HepG2 (cell line): Measurements from ENCODE around the gene GMFB. TPM values are rescaled to one million over a fixed set of nuclear protein-coding genes. Genes with fewer than 3 reads are reported as not detected.

Experiments used
- ATAC-seq: fragments of 200-7000 bp; cut with Tn5 transposase; 3 replicates; pipeline ENCODE4 v1.9.1; 2020; ENCODE audit warnings: mild to moderate bottlenecking, moderate library complexity
- BruUV-seq: library from RNA; stranded (reverse); fragments of 400-500 nt; replicated peaks from 2 replicates; lab custom pipeline; 2021; lab: Mats Ljungman, UMichigan
- CTCF ChIA-PET: fragments of 300-600 bp; formaldehyde crosslinking; extraction: SDS; loops from one replicate; lab custom pipeline; 2021; ENCODE audit warnings: low total read pairs, inconsistent platforms, low intra/inter-chr PET ratio; lab: Yijun Ruan, JAX
- POLR2A ChIA-PET: fragments of 350-600 bp; sonication (Branson Sonifier 250); formaldehyde crosslinking; loops from one replicate; lab custom pipeline; 2020; ENCODE audit warnings: antibody characterized with exemption, inconsistent platforms; lab: Yijun Ruan, JAX
- DNase-seq: peaks from one replicate; pipeline ENCODE4 v3.0.0-alpha.2; 2015; ENCODE audit warnings: low spot score
- FAIRE-seq: peaks from 3 replicates; lab custom pipeline; 2011; peaks lifted over from hg19 to GRCh38; lab: Jason Lieb, UNC
- H2AFZ ChIP-seq: one replicate; pipeline ENCODE4 v1.6.1; 2011; ENCODE audit warnings: low read length, inconsistent platforms
- H3K27ac ChIP-seq: fragments of 300-600 bp; 3 replicates; pipeline ENCODE4 v1.8.0; 2011; ENCODE audit warnings: mixed run types, mild to moderate bottlenecking, mixed read lengths, low read length, inconsistent platforms; ENCODE audit not compliant: insufficient read depth; ENCODE audit errors: extremely low read length
- H3K27me3 ChIP-seq, 2 experiments: fragments of 200-600 bp in 1 of 2; 2 replicates in 1 of 2; 3 replicates in 1 of 2; pipeline versions ENCODE4 v1.6.0 to v1.8.0; 2011; ENCODE audit warnings: low read length in 2 of 2, mild to moderate bottlenecking in 2 of 2, moderate library complexity in 2 of 2, inconsistent platforms in 1 of 2; ENCODE audit not compliant: insufficient read depth in 2 of 2, control insufficient read depth in 1 of 2
- H3K36me3 ChIP-seq, 2 experiments: fragments of 200-600 bp in 1 of 2; replicated peaks in 1 of 2; 2 replicates in 1 of 2; 3 replicates in 1 of 2; pipeline versions ENCODE4 v1.5.1 to v1.8.0; 2011; ENCODE audit warnings: low read length in 2 of 2, inconsistent platforms in 1 of 2; ENCODE audit not compliant: insufficient read depth in 2 of 2, control insufficient read depth in 1 of 2
- H3K4me1 ChIP-seq: 2 replicates; pipeline ENCODE4 v1.5.1; 2012; ENCODE audit warnings: low read length, inconsistent platforms; ENCODE audit not compliant: insufficient read depth
- H3K4me2 ChIP-seq: 2 replicates; pipeline ENCODE4 v1.6.0; 2011; ENCODE audit warnings: low read depth, low read length, inconsistent platforms
- H3K4me3 ChIP-seq, 3 experiments: fragments of 200-600 bp in 1 of 3; sonication (generic), shearing (Covaris generic) in 1 of 3; replicated peaks in 1 of 3; 2 replicates each; pipeline ENCODE4 v1.5.1; 2011 to 2016; ENCODE audit warnings: low read length in 3 of 3, inconsistent platforms in 2 of 3, low read depth in 2 of 3, mild to moderate bottlenecking in 2 of 3, control low read depth in 1 of 3, mixed read lengths in 1 of 3; ENCODE audit not compliant: insufficient read depth in 1 of 3
- H3K79me2 ChIP-seq: one replicate; pipeline ENCODE4 v1.6.1; 2011; ENCODE audit warnings: low read length, inconsistent platforms; ENCODE audit not compliant: insufficient read depth
- H3K9ac ChIP-seq: 2 replicates; pipeline ENCODE4 v1.6.0; 2011; ENCODE audit warnings: mild to moderate bottlenecking, low read depth, low read length, inconsistent platforms; ENCODE audit not compliant: insufficient read depth
- H3K9me3 ChIP-seq: 2 replicates; pipeline ENCODE4 v1.5.1; 2012; ENCODE audit warnings: mild to moderate bottlenecking, low read length
- H4K20me1 ChIP-seq: 2 replicates; pipeline ENCODE4 v1.6.0; 2011; ENCODE audit warnings: inconsistent platforms, mild to moderate bottlenecking, low read length, moderate library complexity; ENCODE audit not compliant: insufficient read depth
- ADNP ChIP-seq: sonication (generic); formaldehyde crosslinking; IDR thresholded peaks from 2 replicates; pipeline ENCODE4 v1.4.0; 2020; ENCODE audit warnings: missing genetic modification reagents
- AFF4 ChIP-seq: sonication (generic); formaldehyde crosslinking; IDR thresholded peaks from 2 replicates; pipeline ENCODE4 v1.4.0; 2020; ENCODE audit warnings: missing genetic modification reagents
- DR1 ChIP-seq: sonication (generic); formaldehyde crosslinking; IDR thresholded peaks from 2 replicates; pipeline ENCODE4 v1.8.0; 2021; ENCODE audit warnings: mild to moderate bottlenecking, missing genetic modification reagents, inconsistent platforms
- FOXO4 ChIP-seq: sonication (generic); formaldehyde crosslinking; conservative IDR thresholded peaks from 2 replicates; pipeline ENCODE4 v1.8.1; 2023; ENCODE audit warnings: missing genetic modification reagents
- LCORL ChIP-seq, 2 experiments: fragments of 450-650 bp in 1 of 2; sonication (generic) in 1 of 2; formaldehyde crosslinking in 1 of 2; IDR thresholded peaks; 2 replicates each; pipeline versions ENCODE4 v1.5.0 to v1.6.1; 2017 to 2020; ENCODE audit warnings: antibody characterized with exemption in 1 of 2, missing genetic modification reagents in 1 of 2
- MZF1 ChIP-seq: sonication (generic); formaldehyde crosslinking; IDR thresholded peaks from 2 replicates; pipeline ENCODE4 v1.8.1; 2023; ENCODE audit warnings: mild to moderate bottlenecking, missing genetic modification reagents, borderline replicate concordance
- NFYB ChIP-seq: sonication (generic); formaldehyde crosslinking; IDR thresholded peaks from 2 replicates; pipeline ENCODE4 v1.4.0; 2020; ENCODE audit warnings: missing genetic modification reagents
- RBFOX2 ChIP-seq: fragments of 200-400 bp; formaldehyde crosslinking; IDR thresholded peaks from 2 replicates; pipeline ENCODE4 v1.6.1; 2017; ENCODE audit warnings: low read depth, mild to moderate bottlenecking, low read length
- SNAI1 ChIP-seq: sonication (generic); formaldehyde crosslinking; IDR thresholded peaks from 2 replicates; pipeline ENCODE4 v1.5.0; 2020; ENCODE audit warnings: mild to moderate bottlenecking, missing genetic modification reagents, borderline replicate concordance
- SYNCRIP ChIP-seq: fragments of 200-400 bp; formaldehyde crosslinking; IDR thresholded peaks from 2 replicates; pipeline ENCODE4 v1.6.1; 2018; ENCODE audit warnings: mild to moderate bottlenecking, low read depth, low read length; ENCODE audit not compliant: insufficient read depth
- TAF1 ChIP-seq: sonication (generic); formaldehyde crosslinking; IDR thresholded peaks from 2 replicates; pipeline ENCODE4 v1.4.0; 2020; ENCODE audit warnings: missing genetic modification reagents
- TEAD3 ChIP-seq: optimal IDR thresholded peaks from 2 replicates; pipeline ENCODE3; 2016; ENCODE audit warnings: borderline replicate concordance
- ZNF280D ChIP-seq: sonication (generic); formaldehyde crosslinking; IDR thresholded peaks from 2 replicates; pipeline ENCODE4 v1.5.1; 2020; ENCODE audit warnings: mild to moderate bottlenecking, missing genetic modification reagents
- WGBS: methylation state at CpG from one replicate; pipeline ENCODE4 v1.1.6; 2017; ENCODE audit warnings: low lambda C conversion rate; 5-methylcytosine and 5-hydroxymethylcytosine counted together
- in situ Hi-C: cut with HindIII; loops from 2 replicates; pipeline ENCODE4 v1.10.0; 2017; ENCODE audit warnings: low pct_unique_long_range_greater_than_20kb; ENCODE audit not compliant: extremely low pct_ligation_motif_present
- intact Hi-C: fragments of 100-400 bp; cut with micrococcal nuclease; formaldehyde crosslinking; loops from one replicate; pipeline ENCODE4 v1.10.0; 2022; ENCODE audit not compliant: unreplicated experiment
- polyA plus RNA-seq, 8 experiments: library from polyadenylated mRNA; depleted of rRNA in 3 of 8; stranded (reverse) in 7 of 8; unstranded in 1 of 8; fragments of >200 nt; fragmentation: Illumina TruSeq in 4 of 8; extraction: Trizol in 4 of 8; gene quantifications; 2 replicates each; pipeline versions ENCODE4 v1.2.1 to v1.2.3, GENCODE V29; 2011 to 2016; ENCODE audit warnings: low read depth in 4 of 8, missing spikeins in 1 of 8, mixed read lengths in 1 of 8; ENCODE audit not compliant: insufficient read depth in 1 of 8
- total RNA-seq, 5 experiments: library from RNA; depleted of rRNA; stranded (reverse); fragments of >200 nt; fragmentation: Illumina TruSeq; extraction: Trizol; gene quantifications; 2 replicates each; pipeline ENCODE4 v1.2.3, GENCODE V29; 2016; ENCODE audit warnings: low read depth in 1 of 5

Gene GMFB
- total and polyA plus RNA-seq, 2 of the 13 experiments (the other 11 are each of a cell fraction or from before 2014, with no cell fraction given) = 17.3 to 68.2 TPM

GRCh38 chr14:54500744-54501143 is 12.0 kb upstream of the GMFB start (continued):
- no peak for TF ChIP-seq AFF4 (CRISPR knock-in tag)
- TF ChIP-seq, all 625 proteins: peak for 6

- H3K9me3 ChIP-seq = no peaks in the 10 kb centered on the region
- H3K4me3 ChIP-seq = peak overlapping the region; percentile 51 to 71 (median 69)
- H3K79me2 ChIP-seq = no peaks in the 10 kb centered on the region
- ChIA-PET POLR2A (interaction anchor here (1.0 to 1.9 kb wide), 5 partner anchors 10 to 131 kb away, joined by 3 to 14 read pairs (median 4); partner anchors contain the start of gene GMFB), CTCF (no interaction called here)
- H3K4me2 ChIP-seq = peak overlapping the region; percentile 97
- no peaks in the 10 kb centered on the region for H3K36me3 ChIP-seq
- intact Hi-C loops (loop anchor here (1.0 to 5.0 kb wide), 2 partner anchors 9 to 309 kb away; no protein-coding TSS in a partner anchor), in situ Hi-C loops (no loop called here)
- BruUV-seq = TSS peak; percentile 78
- H3K9ac ChIP-seq = peak overlapping the region; percentile 81
- FAIRE-seq (no peak), DNase-seq (no peak), ATAC-seq (peak; percentile 33)
- no peaks in the 10 kb centered on the region for H3K27me3 ChIP-seq
- H2AFZ ChIP-seq = peak overlapping the region; percentile 48
- peaks cover 75% of the 10 kb centered on the region for H3K4me1 ChIP-seq
- 1% methylated on average over 6 of the region's 7 CpGs for WGBS
- H4K20me1 ChIP-seq = no peaks in the 10 kb centered on the region
- H3K27ac ChIP-seq = peak overlapping the region; percentile 77
- TF ChIP-seq MZF1 (CRISPR knock-in tag) (0 out of 2 replicates have a peak, but pooled peaks have one; percentile 42), LCORL (IDR thresholded peaks at IDR 0.05) (no peak), LCORL (CRISPR knock-in tag; IDR thresholded peaks at IDR 0.05) (no peak), ADNP (CRISPR knock-in tag) (no peak), SYNCRIP (no peak), RBFOX2 (0 out of 2 replicates have a peak, but pooled peaks have one; percentile 31), TEAD3 (CRISPR knock-in tag) (no peak), ZNF280D (CRISPR knock-in tag) (0 out of 2 replicates have a peak, but pooled peaks have one; percentile 24), SNAI1 (0 out of 2 replicates have a peak, but pooled peaks have one; percentile 29), NFYB (CRISPR knock-in tag) (no peak), TAF1 (CRISPR knock-in tag) (0 out of 2 replicates have a peak, but pooled peaks have one; percentile 6), FOXO4 (CRISPR knock-in tag) (no peak), DR1 (CRISPR knock-in tag) (no peak)
Measured at GRCh38 chr14:54498579-54498978, 9.8 kb upstream of the GMFB start.
